Endothelial cell of umbilical vein (primary cell): ENCODE data around the gene RANBP1. TPM values are rescaled to one million over a fixed set of nuclear protein-coding genes. Genes with fewer than 3 reads are reported as not detected.

ENCODE experiments used
- BruUV-seq: library from RNA; stranded (reverse); fragments of 400-500 nt; replicated peaks from 2 replicates; lab custom pipeline; 2021; lab: Mats Ljungman, UMichigan
- CTCF ChIA-PET: fragments of 300-600, 350-600 bp; sonication (Branson Sonifier 250); formaldehyde crosslinking; loops from one replicate; lab custom pipeline; 2021; ENCODE audit warnings: antibody characterized with exemption, inconsistent platforms; lab: Charles Lee
- POLR2A ChIA-PET: fragments of 300-600, 350-600 bp; sonication (Branson Sonifier 250); formaldehyde crosslinking; loops from one replicate; lab custom pipeline; 2021; ENCODE audit warnings: antibody characterized with exemption, inconsistent platforms; lab: Charles Lee
- DNase-seq: peaks from one replicate; pipeline ENCODE4 v3.0.0-alpha.2; 2011; ENCODE audit warnings: low read depth, low spot score
- FAIRE-seq: peaks from 2 replicates; lab custom pipeline; 2011; peaks lifted over from hg19 to GRCh38; lab: Jason Lieb, UNC
- H2AFZ ChIP-seq: 2 replicates; pipeline ENCODE4 v1.6.0; 2012; ENCODE audit warnings: low read depth, low read length, control low read depth, inconsistent platforms
- H3K27ac ChIP-seq: 2 replicates; pipeline ENCODE4 v1.5.1; 2011; ENCODE audit warnings: low read depth, mild to moderate bottlenecking, control low read depth, low read length, moderate library complexity; ENCODE audit not compliant: insufficient read depth
- H3K27me3 ChIP-seq, 2 experiments: 2 replicates each; pipeline versions ENCODE4 v1.6.0 to v1.6.1; 2011; ENCODE audit warnings: low read length in 2 of 2, mixed read lengths in 1 of 2; ENCODE audit not compliant: control insufficient read depth in 2 of 2, insufficient read depth in 2 of 2
- H3K36me3 ChIP-seq, 2 experiments: 2 replicates in 1 of 2; 3 replicates in 1 of 2; pipeline ENCODE4 v1.5.1; 2011; ENCODE audit warnings: low read length in 2 of 2, mild to moderate bottlenecking in 1 of 2, moderate library complexity in 1 of 2; ENCODE audit not compliant: control insufficient read depth in 2 of 2, insufficient read depth in 2 of 2; ENCODE audit errors: extremely low read depth in 1 of 2
- H3K4me1 ChIP-seq: 3 replicates; pipeline ENCODE4 v1.5.1; 2011; ENCODE audit warnings: mild to moderate bottlenecking, low read length; ENCODE audit not compliant: control insufficient read depth, insufficient read depth; ENCODE audit errors: extremely low read depth
- H3K4me2 ChIP-seq: 2 replicates; pipeline ENCODE4 v1.6.1; 2011; ENCODE audit warnings: low read length, control low read depth, mixed read lengths; ENCODE audit not compliant: insufficient read depth
- H3K4me3 ChIP-seq, 3 experiments: fragments of 200-600 bp in 1 of 3; sonication (generic), shearing (Covaris generic) in 1 of 3; replicated peaks in 1 of 3; 2 replicates each; pipeline ENCODE4 v1.5.1; 2011 to 2016; ENCODE audit warnings: control low read depth in 3 of 3, low read length in 3 of 3, mild to moderate bottlenecking in 2 of 3, inconsistent platforms in 1 of 3, low read depth in 1 of 3, moderate library complexity in 1 of 3; ENCODE audit not compliant: insufficient read depth in 1 of 3
- H3K79me2 ChIP-seq: 2 replicates; pipeline ENCODE4 v1.6.0; 2012; ENCODE audit warnings: low read length, inconsistent platforms; ENCODE audit not compliant: control insufficient read depth, insufficient read depth
- H3K9ac ChIP-seq: replicated peaks from 2 replicates; pipeline ENCODE3; 2011; ENCODE audit warnings: low read length, control low read depth; ENCODE audit not compliant: insufficient read depth; ENCODE audit errors: extremely low read depth
- H3K9me1 ChIP-seq: replicated peaks from 3 replicates; pipeline ENCODE4 v1.6.0; 2011; ENCODE audit warnings: mild to moderate bottlenecking, low read length; ENCODE audit not compliant: control insufficient read depth, insufficient read depth; ENCODE audit errors: extremely low read depth
- H3K9me3 ChIP-seq: replicated peaks from 2 replicates; pipeline ENCODE4 v1.5.1; 2012; ENCODE audit warnings: low read length, inconsistent platforms; ENCODE audit not compliant: control insufficient read depth, insufficient read depth
- H4K20me1 ChIP-seq: replicated peaks from 2 replicates; pipeline ENCODE3; 2011; ENCODE audit warnings: mild to moderate bottlenecking, low read length; ENCODE audit not compliant: control insufficient read depth, insufficient read depth; ENCODE audit errors: extremely low read depth
- CTCF ChIP-seq, 2 donors: IDR thresholded peaks; 1 replicate in 1 of 2; 2 replicates in 1 of 2; pipeline ENCODE4 v1.5.1; 2011; ENCODE audit warnings: low read length in 2 of 2, mild to moderate bottlenecking in 2 of 2, moderate library complexity in 2 of 2, control low read depth in 1 of 2, inconsistent platforms in 1 of 2, low read depth in 1 of 2; ENCODE audit not compliant: insufficient read depth in 1 of 2; ENCODE audit errors: extremely low read depth in 1 of 2
- EZH2 ChIP-seq: IDR thresholded peaks from 2 replicates; pipeline ENCODE4 v1.6.1; 2012; ENCODE audit warnings: borderline replicate concordance, low read depth, mild to moderate bottlenecking, moderate library complexity, low read length, inconsistent platforms; ENCODE audit not compliant: severe bottlenecking
- FOS ChIP-seq: IDR thresholded peaks from 2 replicates; pipeline ENCODE4 v1.6.1; 2011; ENCODE audit warnings: mild to moderate bottlenecking, low read length, moderate library complexity, borderline replicate concordance; ENCODE audit not compliant: insufficient read depth
- GATA2 ChIP-seq: IDR thresholded peaks from 2 replicates; pipeline ENCODE4 v1.7.0; 2011; ENCODE audit warnings: low read depth, mild to moderate bottlenecking, moderate library complexity, mixed read lengths, low read length; ENCODE audit not compliant: insufficient read length, insufficient read depth
- JUN ChIP-seq: IDR thresholded peaks from 2 replicates; pipeline ENCODE4 v1.6.1; 2011; ENCODE audit warnings: borderline replicate concordance, low read depth; ENCODE audit not compliant: insufficient read length, insufficient read depth
- MAX ChIP-seq: IDR thresholded peaks from 2 replicates; pipeline ENCODE4 v1.6.1; 2011; ENCODE audit not compliant: insufficient read depth, insufficient read length
- MYC ChIP-seq: IDR thresholded peaks from one replicate; pipeline ENCODE4 v1.6.1; 2011; ENCODE audit warnings: mild to moderate bottlenecking, low read depth, low read length
- POLR2A ChIP-seq: IDR thresholded peaks from 2 replicates; pipeline ENCODE4 v1.6.1; 2012; ENCODE audit warnings: low read depth, mild to moderate bottlenecking, control low read depth, low read length
- POLR2AphosphoS5 ChIP-seq: IDR thresholded peaks from 2 replicates; pipeline ENCODE4 v1.6.1; 2012; ENCODE audit warnings: low read depth, mild to moderate bottlenecking, control low read depth, low read length, moderate library complexity; ENCODE audit not compliant: insufficient read depth
- dilution Hi-C: fragments of 300-500 bp; cut with MboI; formaldehyde crosslinking; loops from one replicate; pipeline ENCODE4 v1.15.0; 2019; ENCODE audit warnings: low sequenced_read_pairs; ENCODE audit not compliant: extremely low pct_ligation_motif_present
- intact Hi-C: fragments of 100-400 bp; cut with micrococcal nuclease; formaldehyde crosslinking; loops from one replicate; pipeline ENCODE4 v1.10.0; 2022
- polyA plus RNA-seq, 4 experiments: library from polyadenylated mRNA; depleted of rRNA in 3 of 4; stranded (reverse) in 3 of 4; unstranded in 1 of 4; fragments of >200 nt; gene quantifications; 2 replicates each; pipeline versions ENCODE4 v1.2.1 to v1.2.3, GENCODE V29; 2011 to 2012; ENCODE audit warnings: missing spikeins in 1 of 4
- total RNA-seq: library from RNA; stranded (reverse); gene quantifications from 2 replicates; pipeline ENCODE4 v1.2.3, GENCODE V29; 2021

The RANBP1 gene
- total and polyA plus RNA-seq, 2 donors (not counting 3 experiments of a cell fraction or from before 2014, with no cell fraction given) = 228 to 247 TPM

- POLR2A ChIA-PET = no interaction called here
- no TSS peak for BruUV-seq
- no peak for TF ChIP-seq JUN
- no peak for TF ChIP-seq MYC
- TF ChIP-seq CTCF (IDR thresholded peaks at IDR 0.05; ENCODE audit: extremely low read depth in 1 of 2, insufficient read depth in 1 of 2, low read depth in 1 of 2, low read length in 2 of 2) = no peak
- no peak for TF ChIP-seq GATA2
- no peak for TF ChIP-seq POLR2AphosphoS5
- no peak for TF ChIP-seq FOS
- no peak for TF ChIP-seq MAX
- no peak for TF ChIP-seq POLR2A
- TF ChIP-seq EZH2 = no peak
- no peak for FAIRE-seq
- Histone ChIP-seq H3K27me3 (no peaks in the 10 kb centered on the region), H3K9me3 (no peaks in the 10 kb centered on the region), H3K36me3 (peaks cover 3 to 18% of the 10 kb centered on the region in 2 experiments), H4K20me1 (no peaks in the 10 kb centered on the region), H3K27ac (no peak overlapping the region), H3K9ac (no peak overlapping the region), H2AFZ (no peak overlapping the region), H3K4me1 (no peaks in the 10 kb centered on the region), H3K4me3 (no peak overlapping the region), H3K4me2 (no peak overlapping the region), H3K79me2 (peaks cover 20% of the 10 kb centered on the region), H3K9me1 (no peaks in the 10 kb centered on the region)
- dilution Hi-C loops = no loop called here
- CTCF ChIA-PET = no interaction called here
- no peak for DNase-seq
- intact Hi-C loops = no loop called here
Measured at GRCh38 chr22:20141186-20142077, 25.5 kb downstream of the RANBP1 start.
